Measurements from ENCODE around the gene SLC27A2. TPM values are rescaled to one million over a fixed set of nuclear protein-coding genes. Genes with fewer than 3 reads are reported as not detected.

The SLC27A2 gene
- total and polyA plus RNA-seq, 2 donors (not counting 1 experiment from before 2014, with no cell fraction given) = 0.39 to 0.49 TPM

GRCh38 chr15:50259276-50259675, 77.3 kb downstream of the SLC27A2 start:
- no peaks in the 10 kb centered on the region for H3K27me3 ChIP-seq (replicated peaks in 1 of 4; ENCODE audit: control extremely low read depth in 1 of 4, control insufficient read depth in 3 of 4, insufficient read depth in 4 of 4, low read length in 3 of 4)
- H3K9me3 Mint-ChIP-seq (ENCODE audit: insufficient read depth) = no peaks in the 10 kb centered on the region
- no peaks in the 10 kb centered on the region for H3K9me3 ChIP-seq (ENCODE audit: control extremely low read depth in 1 of 3, control insufficient read depth in 2 of 3, insufficient read depth in 1 of 3, low read length in 2 of 3)
- peaks cover 0 to 9% of the 10 kb centered on the region in 2 donors for H3K4me1 ChIP-seq (ENCODE audit: control insufficient read depth in 2 of 2, insufficient read depth in 2 of 2, low read length in 2 of 2)
- no peaks in the 10 kb centered on the region for H3K36me3 ChIP-seq (replicated peaks in 1 of 2; ENCODE audit: control extremely low read depth in 1 of 2, control insufficient read depth in 1 of 2, extremely low read depth in 1 of 2, insufficient read depth in 2 of 2, low read length in 1 of 2)
- no peak overlapping the region for H3K4me2 ChIP-seq (replicated peaks; ENCODE audit: low read depth, low read length, poor library complexity, severe bottlenecking)
- DNase-seq (no peak), ATAC-seq (ENCODE audit: low read depth) (no peak)
- peaks cover under 1% of the 10 kb centered on the region for H3K27me3 Mint-ChIP-seq
- H3K4me3 Mint-ChIP-seq = no peak overlapping the region
- H4K20me1 ChIP-seq (ENCODE audit: control insufficient read depth, insufficient read depth, low read length, poor library complexity, severe bottlenecking) = no peaks in the 10 kb centered on the region
- CTCF ChIA-PET = interaction anchor here (0.6 to 0.7 kb wide), 3 partner anchors 37 to 238 kb away, joined by 3 to 4 read pairs (median 3); no protein-coding TSS in a partner anchor
- POLR2A ChIA-PET = no interaction called here
- no peak overlapping the region for H3K9ac ChIP-seq (ENCODE audit: low read length)
- TF ChIP-seq CTCF (IDR thresholded peaks at IDR 0.05) (no peak), EZH2 (IDR thresholded peaks at IDR 0.05; ENCODE audit: borderline replicate concordance, insufficient read depth, low read depth, low read length, poor library complexity, severe bottlenecking) (no peak)
- peaks cover 9% of the 10 kb centered on the region for H3K4me1 Mint-ChIP-seq
- no peak overlapping the region for H3K27ac Mint-ChIP-seq
- no peak overlapping the region for H3K27ac ChIP-seq (ENCODE audit: low read length in 2 of 2)
- H3K4me3 ChIP-seq (ENCODE audit: control extremely low read depth in 1 of 5, extremely low read depth in 1 of 5, insufficient read depth in 1 of 5, low read depth in 2 of 5, low read length in 4 of 5) = no peak overlapping the region
- intact Hi-C loops (cut with micrococcal nuclease) = no loop called here
- H3K79me2 ChIP-seq (ENCODE audit: control insufficient read depth, insufficient read depth, low read length) = no peaks in the 10 kb centered on the region
- H2AFZ ChIP-seq (ENCODE audit: insufficient read depth, low read depth, low read length, poor library complexity, severe bottlenecking) = no peak overlapping the region
- WGBS (ENCODE audit: insufficient coverage) = 83% methylated on average over 4 of the region's 5 CpGs

GRCh38 chr15:50260969-50261496, 79.0 kb downstream of the SLC27A2 start:
- Histone ChIP-seq H3K79me2 (ENCODE audit: control insufficient read depth, insufficient read depth, low read length) (no peaks in the 10 kb centered on the region), H3K36me3 (replicated peaks in 1 of 2; ENCODE audit: control extremely low read depth in 1 of 2, control insufficient read depth in 1 of 2, extremely low read depth in 1 of 2, insufficient read depth in 2 of 2, low read length in 1 of 2) (no peaks in the 10 kb centered on the region), H3K9ac (ENCODE audit: low read length) (no peak overlapping the region), H3K27me3 (replicated peaks in 1 of 4; ENCODE audit: control extremely low read depth in 1 of 4, control insufficient read depth in 3 of 4, insufficient read depth in 4 of 4, low read length in 3 of 4) (no peaks in the 10 kb centered on the region), H3K4me2 (replicated peaks; ENCODE audit: low read depth, low read length, poor library complexity, severe bottlenecking) (no peak overlapping the region), H3K4me3 (ENCODE audit: control extremely low read depth in 1 of 5, extremely low read depth in 1 of 5, insufficient read depth in 1 of 5, low read depth in 2 of 5, low read length in 4 of 5) (no peak overlapping the region), H2AFZ (ENCODE audit: insufficient read depth, low read depth, low read length, poor library complexity, severe bottlenecking) (no peak overlapping the region), H3K9me3 (ENCODE audit: control extremely low read depth in 1 of 3, control insufficient read depth in 2 of 3, insufficient read depth in 1 of 3, low read length in 2 of 3) (no peaks in the 10 kb centered on the region), H3K27ac (ENCODE audit: low read length in 2 of 2) (no peak overlapping the region), H3K4me1 (ENCODE audit: control insufficient read depth in 2 of 2, insufficient read depth in 2 of 2, low read length in 2 of 2) (peaks cover 0 to 9% of the 10 kb centered on the region in 2 donors), H4K20me1 (ENCODE audit: control insufficient read depth, insufficient read depth, low read length, poor library complexity, severe bottlenecking) (no peaks in the 10 kb centered on the region)
- Mint-ChIP-seq H3K27me3 (peaks cover 6% of the 10 kb centered on the region), H3K4me3 (no peak overlapping the region), H3K4me1 (peaks cover 9% of the 10 kb centered on the region), H3K9me3 (ENCODE audit: insufficient read depth) (no peaks in the 10 kb centered on the region), H3K27ac (no peak overlapping the region)
- ChIA-PET POLR2A (no interaction called here), CTCF (no interaction called here)
- intact Hi-C loops (cut with micrococcal nuclease) = no loop called here
- ATAC-seq (ENCODE audit: low read depth) (no peak), DNase-seq (no peak)
- 64% methylated on average over 1 of the region's 2 CpGs for WGBS (ENCODE audit: insufficient coverage)
- no peak for TF ChIP-seq CTCF (IDR thresholded peaks at IDR 0.05)
- TF ChIP-seq EZH2 (IDR thresholded peaks at IDR 0.05; ENCODE audit: borderline replicate concordance, insufficient read depth, low read depth, low read length, poor library complexity, severe bottlenecking) = no peak

Measured in B cell (primary cell).